H1 (cell line): Measurements from ENCODE around the gene SOX4. TPM values are rescaled to one million over a fixed set of nuclear protein-coding genes. Genes with fewer than 3 reads are reported as not detected.
A peak's percentile ranks its signal among the peaks of the same experiment; 100 is the strongest.

ENCODE experiments used
- CTCF ChIA-PET: fragments of 300-600 bp; sonication (Branson Sonifier 250); formaldehyde crosslinking; loops from one replicate; lab custom pipeline; 2021; ENCODE audit not compliant: partially characterized antibody; lab: Charles Lee
- POLR2A ChIA-PET: fragments of 300-600 bp; sonication (Branson Sonifier 250); formaldehyde crosslinking; loops from one replicate; lab custom pipeline; 2021; ENCODE audit warnings: inconsistent platforms; ENCODE audit not compliant: partially characterized antibody; lab: Charles Lee
- DNase-seq, 2 experiments: peaks; one replicate each; pipeline versions ENCODE4 v3.0.0 to v3.0.0-alpha.2; 2010 to 2022; ENCODE audit warnings: low spot score in 2 of 2, low read depth in 1 of 2, mixed read lengths in 1 of 2
- FAIRE-seq: peaks from 2 replicates; lab custom pipeline; 2011; peaks lifted over from hg19 to GRCh38; lab: Jason Lieb, UNC
- H2AFZ ChIP-seq: 2 replicates; pipeline ENCODE4 v1.8.1; 2012; ENCODE audit warnings: low read length, inconsistent platforms
- H2AK5ac ChIP-seq: 2 replicates; pipeline ENCODE4 v1.6.1; 2013; ENCODE audit warnings: low read depth, low read length
- H2BK120ac ChIP-seq: replicated peaks from 2 replicates; pipeline ENCODE3; 2013; ENCODE audit warnings: low read depth, low read length, inconsistent platforms
- H2BK12ac ChIP-seq: 2 replicates; pipeline ENCODE4 v1.6.1; 2013; ENCODE audit warnings: low read depth, low read length
- H2BK15ac ChIP-seq: 2 replicates; pipeline ENCODE4 v1.6.1; 2013; ENCODE audit warnings: low read length
- H2BK20ac ChIP-seq: 2 replicates; pipeline ENCODE4 v1.6.1; 2013; ENCODE audit warnings: low read length
- H2BK5ac ChIP-seq: 2 replicates; pipeline ENCODE4 v1.6.1; 2013; ENCODE audit warnings: low read depth, low read length
- H3K14ac ChIP-seq: 2 replicates; pipeline ENCODE4 v1.6.1; 2013; ENCODE audit warnings: inconsistent platforms; ENCODE audit not compliant: insufficient read length
- H3K18ac ChIP-seq: 2 replicates; pipeline ENCODE4 v1.6.1; 2013; ENCODE audit warnings: low read length; ENCODE audit errors: extremely low read depth
- H3K23ac ChIP-seq: 2 replicates; pipeline ENCODE4 v1.6.1; 2013; ENCODE audit warnings: inconsistent platforms; ENCODE audit not compliant: insufficient read length
- H3K23me2 ChIP-seq: 2 replicates; pipeline ENCODE4 v1.6.1; 2013; ENCODE audit warnings: low read depth, low read length
- H3K27ac ChIP-seq: 2 replicates; pipeline ENCODE4 v1.6.1; 2011; ENCODE audit warnings: low read depth, low read length, inconsistent platforms
- H3K27me3 ChIP-seq, 4 experiments: replicated peaks in 1 of 4; 1 replicate in 1 of 4; 2 replicates in 3 of 4; pipeline versions ENCODE4 v1.6.1 to v1.8.1; 2011 to 2013; ENCODE audit warnings: low read length in 3 of 4, mild to moderate bottlenecking in 3 of 4, inconsistent platforms in 2 of 4, mixed read lengths in 2 of 4, moderate library complexity in 1 of 4; ENCODE audit not compliant: control insufficient read depth in 3 of 4, insufficient read depth in 3 of 4; ENCODE audit errors: extremely low read depth in 1 of 4
- H3K36me3 ChIP-seq, 4 experiments: 2 replicates each; pipeline versions ENCODE4 v1.6.1 to v1.8.1; 2011 to 2013; ENCODE audit warnings: mild to moderate bottlenecking in 4 of 4, low read length in 3 of 4, moderate library complexity in 2 of 4, control low read depth in 1 of 4, inconsistent platforms in 1 of 4; ENCODE audit not compliant: insufficient read depth in 4 of 4, control insufficient read depth in 2 of 4
- H3K4ac ChIP-seq: replicated peaks from 2 replicates; pipeline ENCODE3; 2013; ENCODE audit warnings: low read length, low read depth, mixed read lengths, inconsistent platforms; ENCODE audit not compliant: insufficient read length
- H3K4me1 ChIP-seq, 4 experiments: replicated peaks in 1 of 4; 1 replicate in 1 of 4; 2 replicates in 3 of 4; pipeline versions ENCODE4 v1.6.1 to v1.8.1; 2011 to 2013; ENCODE audit warnings: low read length in 3 of 4, inconsistent platforms in 2 of 4, mixed read lengths in 1 of 4; ENCODE audit not compliant: insufficient read depth in 4 of 4, control insufficient read depth in 3 of 4
- H3K4me2 ChIP-seq, 2 experiments: 2 replicates each; pipeline versions ENCODE4 v1.6.1 to v1.8.1; 2011 to 2013; ENCODE audit warnings: low read depth in 2 of 2, low read length in 2 of 2, control low read depth in 1 of 2, inconsistent platforms in 1 of 2, mild to moderate bottlenecking in 1 of 2; ENCODE audit not compliant: insufficient read depth in 1 of 2
- H3K4me3 ChIP-seq, 4 experiments: fragments of 200-600, 300-600 bp in 1 of 4; sonication (generic), shearing (Covaris generic), sonication (Bioruptor Twin) in 1 of 4; 2 replicates each; pipeline versions ENCODE4 v1.5.1 to v1.8.1; 2011 to 2016; ENCODE audit warnings: low read length in 4 of 4, low read depth in 3 of 4, control low read depth in 2 of 4, inconsistent platforms in 2 of 4, mild to moderate bottlenecking in 2 of 4, mixed read lengths in 1 of 4, moderate library complexity in 1 of 4; ENCODE audit not compliant: insufficient read depth in 2 of 4; ENCODE audit errors: extremely low read depth in 1 of 4
- H3K56ac ChIP-seq: replicated peaks from 2 replicates; pipeline ENCODE3; 2013; ENCODE audit warnings: low read depth, mild to moderate bottlenecking, mixed read lengths, low read length, inconsistent platforms; ENCODE audit not compliant: insufficient read length
- H3K79me1 ChIP-seq: 2 replicates; pipeline ENCODE4 v1.6.1; 2013; ENCODE audit warnings: low read depth, low read length, control low read depth
- H3K79me2 ChIP-seq, 2 experiments: 2 replicates each; pipeline versions ENCODE4 v1.6.1 to v1.8.1; 2012 to 2013; ENCODE audit warnings: low read length in 2 of 2, mild to moderate bottlenecking in 2 of 2, inconsistent platforms in 1 of 2; ENCODE audit not compliant: insufficient read depth in 2 of 2, control insufficient read depth in 1 of 2
- H3K9ac ChIP-seq, 4 experiments: replicated peaks in 1 of 4; 1 replicate in 1 of 4; 2 replicates in 3 of 4; pipeline versions ENCODE4 v1.6.1 to v1.8.1; 2011 to 2013; ENCODE audit warnings: low read depth in 3 of 4, low read length in 3 of 4, control low read depth in 2 of 4, mild to moderate bottlenecking in 2 of 4, moderate library complexity in 2 of 4, inconsistent platforms in 1 of 4; ENCODE audit errors: extremely low read depth in 1 of 4
- H3K9me3 ChIP-seq, 2 experiments: 2 replicates each; pipeline versions ENCODE4 v1.6.1 to v1.8.1; 2012 to 2013; ENCODE audit warnings: mild to moderate bottlenecking in 2 of 2, moderate library complexity in 2 of 2, control low read depth in 1 of 2, inconsistent platforms in 1 of 2, low read depth in 1 of 2, low read length in 1 of 2, mixed read lengths in 1 of 2; ENCODE audit not compliant: insufficient read depth in 2 of 2
- H4K20me1 ChIP-seq, 2 experiments: replicated peaks in 1 of 2; 2 replicates each; pipeline versions ENCODE3 to v1.8.1; 2011 to 2013; ENCODE audit warnings: inconsistent platforms in 2 of 2, low read length in 2 of 2, mild to moderate bottlenecking in 1 of 2; ENCODE audit not compliant: insufficient read depth in 2 of 2, control insufficient read depth in 1 of 2
- H4K5ac ChIP-seq: 2 replicates; pipeline ENCODE4 v1.6.1; 2013; ENCODE audit warnings: low read length, low read depth, mixed read lengths, inconsistent platforms; ENCODE audit not compliant: insufficient read length
- H4K8ac ChIP-seq: 2 replicates; pipeline ENCODE4 v1.8.0; 2013; ENCODE audit warnings: mild to moderate bottlenecking, moderate library complexity, low read length, inconsistent platforms; ENCODE audit not compliant: insufficient read depth; ENCODE audit errors: extremely low read depth
- H4K91ac ChIP-seq: replicated peaks from 2 replicates; pipeline ENCODE3; 2013; ENCODE audit warnings: low read length, mixed read lengths, inconsistent platforms; ENCODE audit not compliant: insufficient read length
- ASH2L ChIP-seq: fragments of 200-600, 300-600 bp; sonication (generic); IDR thresholded peaks from one replicate; pipeline ENCODE4 v1.7.1; 2017; ENCODE audit warnings: low read length
- BCL11A ChIP-seq, 2 experiments: IDR thresholded peaks; one replicate each; pipeline ENCODE4 v1.6.1; 2011; ENCODE audit warnings: low read depth in 2 of 2, low read length in 2 of 2, mild to moderate bottlenecking in 2 of 2
- GTF2F1 ChIP-seq: IDR thresholded peaks from 2 replicates; pipeline ENCODE4 v1.6.1; 2012; ENCODE audit warnings: low read depth, low read length, improper control_type of control experiment, borderline replicate concordance
- KDM4A ChIP-seq: IDR thresholded peaks from one replicate; pipeline ENCODE4 v1.7.1; 2012; ENCODE audit warnings: low read depth, mild to moderate bottlenecking, moderate library complexity, low read length, inconsistent platforms; ENCODE audit not compliant: severe bottlenecking
- MAX ChIP-seq: IDR thresholded peaks from 2 replicates; pipeline ENCODE4 v1.6.1; 2012; ENCODE audit warnings: inconsistent platforms
- POLR2AphosphoS5 ChIP-seq: IDR thresholded peaks from 2 replicates; pipeline ENCODE4 v1.6.1; 2011; ENCODE audit warnings: low read depth, low read length
- POU5F1 ChIP-seq: IDR thresholded peaks from 2 replicates; pipeline ENCODE4 v1.6.1; 2011; ENCODE audit warnings: low read depth, mild to moderate bottlenecking, low read length, moderate library complexity
- RBBP5 ChIP-seq: IDR thresholded peaks from 2 replicates; pipeline ENCODE4 v1.7.1; 2012; ENCODE audit warnings: low read depth, mild to moderate bottlenecking, inconsistent platforms, low read length, moderate library complexity, borderline replicate concordance
- SUZ12 ChIP-seq: fragments of 200-600 bp; sonication (generic); IDR thresholded peaks from 2 replicates; pipeline ENCODE4 v1.6.1; 2012; ENCODE audit warnings: mild to moderate bottlenecking, inconsistent platforms, low read length, moderate library complexity, mixed read lengths
- TAF7 ChIP-seq: optimal IDR thresholded peaks from 2 replicates; pipeline ENCODE3; 2011; ENCODE audit warnings: low read depth, mild to moderate bottlenecking, inconsistent platforms, low read length, moderate library complexity, borderline replicate concordance
- WGBS, 2 experiments: shearing (Covaris generic) in 1 of 2; methylation state at CpG; one replicate each; pipeline versions ENCODE4 v1.1.6 to v1.1.7; 2013 to 2015; ENCODE audit warnings: low lambda C conversion rate in 2 of 2, mixed read lengths in 2 of 2, inconsistent platforms in 1 of 2, low coverage in 1 of 2, missing lambda C conversion rate in 1 of 2; ENCODE audit not compliant: insufficient replicate concordance in 2 of 2, insufficient coverage in 1 of 2, insufficient read length in 1 of 2; ENCODE audit errors: extremely low coverage in 1 of 2, missing lambda C conversion rate in 1 of 2; 5-methylcytosine and 5-hydroxymethylcytosine counted together
- polyA plus RNA-seq, 7 experiments: library from polyadenylated mRNA; depleted of rRNA in 3 of 7; stranded (reverse) in 5 of 7; unstranded in 2 of 7; fragments of >200 nt in 5 of 7; fragments of 200-250 nt in 2 of 7; gene quantifications; 1 replicate in 5 of 7; 2 replicates in 1 of 7; 4 replicates in 1 of 7; pipeline versions ENCODE4 v1.2.1 to v1.2.3, GENCODE V29; 2011 to 2013; ENCODE audit warnings: missing spikeins in 2 of 7, mixed read lengths in 2 of 7
- total RNA-seq: library from RNA; stranded (reverse); fragmentation: NEBNext Ultra II Directional; extraction: Animal tissue kit (Norgen Biotek cat#: 25700); gene quantifications from 2 replicates; pipeline ENCODE4 v1.2.1, GENCODE V29; 2021

SOX4 gene
- total and polyA plus RNA-seq, 2 of the 8 experiments (the other 6 are each of a cell fraction or from before 2014, with no cell fraction given), result 14.1 to 169 TPM

DNA sequence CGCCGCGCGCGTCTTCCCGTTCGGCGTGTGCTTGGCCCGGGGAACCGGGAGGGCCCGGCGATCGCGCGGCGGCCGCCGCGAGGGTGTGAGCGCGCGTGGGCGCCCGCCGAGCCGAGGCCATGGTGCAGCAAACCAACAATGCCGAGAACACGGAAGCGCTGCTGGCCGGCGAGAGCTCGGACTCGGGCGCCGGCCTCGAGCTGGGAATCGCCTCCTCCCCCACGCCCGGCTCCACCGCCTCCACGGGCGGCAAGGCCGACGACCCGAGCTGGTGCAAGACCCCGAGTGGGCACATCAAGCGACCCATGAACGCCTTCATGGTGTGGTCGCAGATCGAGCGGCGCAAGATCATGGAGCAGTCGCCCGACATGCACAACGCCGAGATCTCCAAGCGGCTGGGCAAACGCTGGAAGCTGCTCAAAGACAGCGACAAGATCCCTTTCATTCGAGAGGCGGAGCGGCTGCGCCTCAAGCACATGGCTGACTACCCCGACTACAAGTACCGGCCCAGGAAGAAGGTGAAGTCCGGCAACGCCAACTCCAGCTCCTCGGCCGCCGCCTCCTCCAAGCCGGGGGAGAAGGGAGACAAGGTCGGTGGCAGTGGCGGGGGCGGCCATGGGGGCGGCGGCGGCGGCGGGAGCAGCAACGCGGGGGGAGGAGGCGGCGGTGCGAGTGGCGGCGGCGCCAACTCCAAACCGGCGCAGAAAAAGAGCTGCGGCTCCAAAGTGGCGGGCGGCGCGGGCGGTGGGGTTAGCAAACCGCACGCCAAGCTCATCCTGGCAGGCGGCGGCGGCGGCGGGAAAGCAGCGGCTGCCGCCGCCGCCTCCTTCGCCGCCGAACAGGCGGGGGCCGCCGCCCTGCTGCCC is 1.1 kb downstream of the SOX4 start:
- Histone ChIP-seq H3K4me1 (peaks cover 0 to 9% (median 6%) of the 10 kb centered on the region in 4 experiments; a peak in 6 of 7 replicates), H4K91ac (peak overlapping the region; percentile 67), H3K79me2 (peaks cover 29 to 60% of the 10 kb centered on the region in 2 experiments), H2BK5ac (peak overlapping the region; percentile 82; the same call in 1 of the 2 replicates), H3K27me3 (no peaks in the 10 kb centered on the region), H3K4me3 (peak overlapping the region; percentile 80 to 97 (median 84)), H3K36me3 (peaks cover 0 to 30% (median 6%) of the 10 kb centered on the region in 4 experiments; a peak in 2 of 8 replicates), H2BK15ac (no peak overlapping the region), H3K4ac (no peak overlapping the region), H3K9ac (peak overlapping the region; percentile 77 to 90 (median 86)), H3K79me1 (no peaks in the 10 kb centered on the region), H4K5ac (peak overlapping the region; percentile 85), H3K14ac (no peak overlapping the region), H3K18ac (peak overlapping the region; percentile 91), H3K27ac (peak overlapping the region; percentile 65), H2BK12ac (no peak overlapping the region), H3K23me2 (peaks cover 9% of the 10 kb centered on the region), H3K23ac (no peak overlapping the region), H3K4me2 (peak overlapping the region; percentile 78 to 80), H4K8ac (no peak overlapping the region; the same call in 1 of the 2 replicates), H2BK20ac (no peak overlapping the region), H2AFZ (no peak overlapping the region), H2AK5ac (no peak overlapping the region), H2BK120ac (no peak overlapping the region), H4K20me1 (peaks cover 6 to 7% of the 10 kb centered on the region in 2 experiments), H3K9me3 (no peaks in the 10 kb centered on the region), H3K56ac (peak overlapping the region; percentile 80)
- ChIA-PET CTCF (interaction anchor here (0.6 to 2.4 kb wide), 7 partner anchors 9 to 520 kb away, joined by 3 to 10 read pairs (median 4); no protein-coding TSS in a partner anchor), POLR2A (interaction anchor here (0.6 to 10.3 kb wide), 35 partner anchors 9 to 1323 kb away, joined by 3 to 161 read pairs (median 4); no protein-coding TSS in a partner anchor)
- DNase-seq, result no peak
- no peak for FAIRE-seq
- WGBS, 2 experiments, result 2% methylated on average over 54 of the region's 112 CpGs; no CpG with 5 or more reads in 1 of the 2 experiments
- TF ChIP-seq GTF2F1 (no peak), BCL11A (IDR thresholded peaks at IDR 0.05; ENCODE audit: low read depth in 2 of 2, low read length in 2 of 2) (no peak), ASH2L (peak; percentile 12), POLR2AphosphoS5 (peak; percentile 65; the same call in 1 of the 2 replicates), SUZ12 (no peak), MAX (peak; percentile 65), KDM4A (peak; percentile 17), TAF7 (peak; percentile 36), RBBP5 (0 out of 2 replicates have a peak, but pooled peaks have one; percentile 26), POU5F1 (no peak)
